H9 (cell line): Measurements from ENCODE around the gene ZBTB12. TPM values are rescaled to one million over a fixed set of nuclear protein-coding genes. Genes with fewer than 3 reads are reported as not detected.

Source experiments
- DNase-seq: peaks from one replicate; pipeline ENCODE4 v3.0.0-alpha.2; 2017
- H2AFZ ChIP-seq: one replicate; pipeline ENCODE4 v1.6.1; 2013; ENCODE audit warnings: mild to moderate bottlenecking, low read length, control low read depth, moderate library complexity
- H2AK5ac ChIP-seq: 2 replicates; pipeline ENCODE4 v1.6.1; 2013; ENCODE audit warnings: low read length, control low read depth, mixed read lengths; ENCODE audit not compliant: insufficient read length
- H2BK120ac ChIP-seq: one replicate; pipeline ENCODE4 v1.6.1; 2013; ENCODE audit warnings: low read depth, mild to moderate bottlenecking, low read length, control low read depth, inconsistent platforms; ENCODE audit not compliant: poor library complexity, severe bottlenecking
- H2BK12ac ChIP-seq: 2 replicates; pipeline ENCODE4 v1.6.1; 2013; ENCODE audit warnings: low read length, control low read depth, mixed read lengths, low read depth; ENCODE audit not compliant: insufficient read length
- H2BK15ac ChIP-seq: 2 replicates; pipeline ENCODE4 v1.6.1; 2013; ENCODE audit warnings: low read depth, low read length, control low read depth
- H2BK20ac ChIP-seq: one replicate; pipeline ENCODE4 v1.6.1; 2013; ENCODE audit warnings: low read depth, mild to moderate bottlenecking, low read length, control low read depth, inconsistent platforms; ENCODE audit not compliant: poor library complexity, severe bottlenecking
- H2BK5ac ChIP-seq: 2 replicates; pipeline ENCODE4 v1.6.1; 2013; ENCODE audit warnings: low read length, control low read depth, mixed read lengths; ENCODE audit not compliant: insufficient read length
- H3K14ac ChIP-seq: 2 replicates; pipeline ENCODE4 v1.6.1; 2013; ENCODE audit warnings: low read length, control low read depth; ENCODE audit not compliant: insufficient read depth
- H3K18ac ChIP-seq: 2 replicates; pipeline ENCODE4 v1.6.1; 2013; ENCODE audit warnings: low read depth, mild to moderate bottlenecking, mixed read lengths, low read length, control low read depth; ENCODE audit not compliant: insufficient read length
- H3K23ac ChIP-seq: 2 replicates; pipeline ENCODE4 v1.6.1; 2013; ENCODE audit warnings: low read length, control low read depth, mixed read lengths, low read depth; ENCODE audit not compliant: insufficient read length
- H3K23me2 ChIP-seq: 2 replicates; pipeline ENCODE4 v1.6.1; 2013; ENCODE audit warnings: low read depth, mild to moderate bottlenecking, mixed read lengths, low read length, control low read depth; ENCODE audit not compliant: insufficient read length, poor library complexity, severe bottlenecking
- H3K27ac ChIP-seq: 2 replicates; pipeline ENCODE4 v1.5.1; 2013; ENCODE audit warnings: low read length, control low read depth, mixed read lengths, low read depth; ENCODE audit not compliant: insufficient read length
- H3K27me3 ChIP-seq: 2 replicates; pipeline ENCODE4 v1.6.1; 2013; ENCODE audit warnings: low read length, control low read depth, inconsistent platforms; ENCODE audit not compliant: insufficient read depth
- H3K4ac ChIP-seq: 2 replicates; pipeline ENCODE4 v1.6.1; 2013; ENCODE audit warnings: low read depth, mild to moderate bottlenecking, control low read depth, inconsistent platforms, low read length, moderate library complexity
- H3K4me1 ChIP-seq: 2 replicates; pipeline ENCODE4 v1.6.1; 2013; ENCODE audit warnings: low read length, control low read depth, inconsistent platforms; ENCODE audit not compliant: insufficient read depth
- H3K4me2 ChIP-seq: 2 replicates; pipeline ENCODE4 v1.6.1; 2013; ENCODE audit warnings: low read length, control low read depth, mixed read lengths; ENCODE audit not compliant: insufficient read length, insufficient read depth
- H3K56ac ChIP-seq: 2 replicates; pipeline ENCODE4 v1.6.1; 2013; ENCODE audit warnings: low read depth, mild to moderate bottlenecking, mixed read lengths, low read length, control low read depth; ENCODE audit not compliant: insufficient read length
- H3K79me1 ChIP-seq: 2 replicates; pipeline ENCODE4 v1.6.1; 2013; ENCODE audit warnings: low read depth, mild to moderate bottlenecking, moderate library complexity, low read length, control low read depth, inconsistent platforms; ENCODE audit not compliant: insufficient read depth, poor library complexity, severe bottlenecking
- H3K79me2 ChIP-seq: 2 replicates; pipeline ENCODE4 v1.6.1; 2013; ENCODE audit warnings: low read length, control low read depth, inconsistent platforms; ENCODE audit not compliant: insufficient read depth
- H3K9ac ChIP-seq: 2 replicates; pipeline ENCODE4 v1.6.1; 2013; ENCODE audit warnings: low read length, control low read depth, mixed read lengths; ENCODE audit not compliant: insufficient read length; ENCODE audit errors: extremely low read depth
- H3K9me3 ChIP-seq: one replicate; pipeline ENCODE4 v1.6.1; 2013; ENCODE audit warnings: low read depth, low read length, inconsistent platforms; ENCODE audit not compliant: control insufficient read depth
- H3T11ph ChIP-seq: one replicate; pipeline ENCODE4 v1.6.1; 2013; ENCODE audit warnings: mild to moderate bottlenecking, low read length, control low read depth, inconsistent platforms
- H4K20me1 ChIP-seq: one replicate; pipeline ENCODE4 v1.6.1; 2013; ENCODE audit not compliant: control insufficient read depth, insufficient read length, insufficient read depth
- H4K5ac ChIP-seq: 2 replicates; pipeline ENCODE4 v1.6.1; 2013; ENCODE audit warnings: low read depth, mild to moderate bottlenecking, mixed read lengths, low read length, control low read depth; ENCODE audit not compliant: insufficient read length
- H4K8ac ChIP-seq: replicated peaks from 2 replicates; pipeline ENCODE4 v1.6.1; 2013; ENCODE audit warnings: low read length, control low read depth, mixed read lengths, low read depth; ENCODE audit not compliant: insufficient read length
- H4K91ac ChIP-seq: 2 replicates; pipeline ENCODE4 v1.6.1; 2013; ENCODE audit warnings: low read depth, mild to moderate bottlenecking, moderate library complexity, mixed read lengths, low read length, control low read depth; ENCODE audit not compliant: insufficient read length
- H3K27ac Mint-ChIP-seq, 3 experiments: 2 replicates in 2 of 3; 3 replicates in 1 of 3; pipeline ENCODE4 v1.8.0; 2020 to 2021; ENCODE audit warnings: mixed read lengths in 3 of 3, mild to moderate bottlenecking in 1 of 3, moderate library complexity in 1 of 3
- H3K27me3 Mint-ChIP-seq: 2 replicates; pipeline ENCODE4 v1.8.0; 2021; ENCODE audit warnings: low read depth, mild to moderate bottlenecking, moderate library complexity, mixed read lengths
- H3K36me3 Mint-ChIP-seq, 3 experiments: 2 replicates in 2 of 3; 3 replicates in 1 of 3; pipeline ENCODE4 v1.8.0; 2020 to 2021; ENCODE audit warnings: low read depth in 3 of 3, mixed read lengths in 3 of 3; ENCODE audit not compliant: insufficient read depth in 1 of 3
- H3K4me1 Mint-ChIP-seq, 2 experiments: 2 replicates each; pipeline ENCODE4 v1.8.0; 2020; ENCODE audit warnings: mixed read lengths in 2 of 2
- H3K4me3 Mint-ChIP-seq, 2 experiments: 2 replicates in 1 of 2; 3 replicates in 1 of 2; pipeline ENCODE4 v1.8.0; 2020 to 2021; ENCODE audit warnings: mild to moderate bottlenecking in 2 of 2, mixed read lengths in 2 of 2, moderate library complexity in 1 of 2
- H3K9me3 Mint-ChIP-seq, 2 experiments: 2 replicates in 1 of 2; 3 replicates in 1 of 2; pipeline ENCODE4 v1.8.0; 2020; ENCODE audit warnings: mild to moderate bottlenecking in 2 of 2, mixed read lengths in 2 of 2, moderate library complexity in 1 of 2
- CTCF ChIP-seq: fragments of 200-600 bp; sonication (generic); conservative IDR thresholded peaks from 3 replicates; pipeline ENCODE4 v1.8.0; 2021; ENCODE audit warnings: antibody characterized with exemption, mild to moderate bottlenecking
- WGBS: extraction: QIAGEN DNeasy Blood & Tissue Kit; methylation state at CpG from one replicate; pipeline ENCODE4 v1.1.7; 2013; ENCODE audit warnings: missing lambda C conversion rate, low lambda C conversion rate, mixed read lengths; ENCODE audit not compliant: insufficient read length; ENCODE audit errors: extremely low coverage; 5-methylcytosine and 5-hydroxymethylcytosine counted together
- total RNA-seq: library from RNA; stranded (reverse); gene quantifications from 2 replicates; pipeline ENCODE4 v1.2.1, GENCODE V29; 2021

The ZBTB12 gene
- total RNA-seq, 1 experiment from 2014 or later = 31.0 TPM

GRCh38 chr6:31898383-31899011 is 3.4 kb downstream of the ZBTB12 start:
- H2BK5ac ChIP-seq = no peak overlapping the region
- H3K79me2 ChIP-seq = no peaks in the 10 kb centered on the region; the same call in 1 of the 2 replicates
- H3T11ph ChIP-seq = no peak overlapping the region
- no peak overlapping the region for H4K8ac ChIP-seq
- H4K20me1 ChIP-seq = no peaks in the 10 kb centered on the region
- no peak overlapping the region for H3K4ac ChIP-seq
- H3K56ac ChIP-seq = no peak overlapping the region
- H3K4me2 ChIP-seq = peak overlapping the region; percentile 97
- no peaks in the 10 kb centered on the region; the same call in 1 of the 2 replicates for H3K4me1 ChIP-seq
- no peak overlapping the region for H3K27ac ChIP-seq
- H3K79me1 ChIP-seq = no peaks in the 10 kb centered on the region
- no CpG with 5 or more reads among the region's 8 CpGs for WGBS
- no peaks in the 10 kb centered on the region for H3K27me3 Mint-ChIP-seq
- H4K5ac ChIP-seq = no peak overlapping the region
- H3K18ac ChIP-seq = no peak overlapping the region
- no peak overlapping the region for H3K23ac ChIP-seq
- H2AFZ ChIP-seq = no peak overlapping the region
- no peaks in the 10 kb centered on the region for H3K27me3 ChIP-seq
- H3K4me3 Mint-ChIP-seq = peak overlapping the region; percentile 92 to 99
- H3K4me1 Mint-ChIP-seq = peaks cover 22 to 36% of the 10 kb centered on the region in 2 experiments
- DNase-seq = peak; percentile 54
- no peak overlapping the region for H2BK20ac ChIP-seq
- no peak overlapping the region for H3K14ac ChIP-seq
- H3K36me3 Mint-ChIP-seq = peaks cover 21 to 41% (median 39%) of the 10 kb centered on the region in 3 experiments
- no peak; the same call in 1 of the 3 replicates for TF ChIP-seq CTCF
- H4K91ac ChIP-seq = no peak overlapping the region
- peak overlapping the region; percentile 59 for H3K9ac ChIP-seq
- peak overlapping the region; percentile 83 to 96 (median 95); a peak in 6 of 7 replicates for H3K27ac Mint-ChIP-seq
- H2BK15ac ChIP-seq = no peak overlapping the region
- H3K23me2 ChIP-seq = peaks cover 11% of the 10 kb centered on the region
- H3K9me3 Mint-ChIP-seq = no peaks in the 10 kb centered on the region; a peak in 1 of 5 replicates
- no peak overlapping the region for H2BK12ac ChIP-seq
- H2AK5ac ChIP-seq = no peak overlapping the region
- no peak overlapping the region for H2BK120ac ChIP-seq
- no peaks in the 10 kb centered on the region for H3K9me3 ChIP-seq
